HG03139 (cell line): ENCODE results near the gene COL12A1.

Experiments used
- ATAC-seq: cut with Tn5 transposase; IDR thresholded peaks from one replicate; pipeline ENCODE4 v1.9.1; 2021; ENCODE audit not compliant: unreplicated experiment

The COL12A1 gene

GRCh38 chr6:75103431-75103830, 102.4 kb downstream of the COL12A1 start:
- ATAC-seq = no peak

GRCh38 chr6:75102301-75102700, 103.6 kb downstream of the COL12A1 start:
- no peak for ATAC-seq

GRCh38 chr6:75101896-75102295, 104.0 kb downstream of the COL12A1 start:
- no peak for ATAC-seq

GRCh38 chr6:75098709-75099108, 107.1 kb downstream of the COL12A1 start:
- no peak for ATAC-seq

GRCh38 chr6:75096966-75097365, 108.9 kb downstream of the COL12A1 start:
- no peak for ATAC-seq

GRCh38 chr6:75094614-75095200, 111.1 kb downstream of the COL12A1 start:
- ATAC-seq = no peak

- no peak for ATAC-seq
Observed at GRCh38 chr6:75091467-75092190, 114.2 kb downstream of the COL12A1 start.

GRCh38 chr6:75090576-75090975, 115.3 kb downstream of the COL12A1 start:
- ATAC-seq = no peak

GRCh38 chr6:75089921-75090320, 115.9 kb downstream of the COL12A1 start:
- no peak for ATAC-seq

- no peak for ATAC-seq
Observed at GRCh38 chr6:75089151-75089897, 116.5 kb downstream of the COL12A1 start.

- no peak for ATAC-seq
Observed at GRCh38 chr6:75085931-75086635, 119.8 kb downstream of the COL12A1 start.

GRCh38 chr6:75084872-75085381, 120.9 kb downstream of the COL12A1 start:
- ATAC-seq = no peak

GRCh38 chr6:75084018-75084417, 121.8 kb downstream of the COL12A1 start:
- ATAC-seq = no peak

GRCh38 chr6:75081921-75082320, 123.9 kb downstream of the COL12A1 start:
- ATAC-seq = no peak

- ATAC-seq = no peak
Observed at GRCh38 chr6:75081047-75081446, 124.8 kb downstream of the COL12A1 start.

- ATAC-seq = no peak
Observed at GRCh38 chr6:75079589-75079988, 126.3 kb downstream of the COL12A1 start.

GRCh38 chr6:75077701-75078100, 128.2 kb downstream of the COL12A1 start:
- ATAC-seq = no peak

- ATAC-seq = no peak
Observed at GRCh38 chr6:75076009-75076408, 129.8 kb downstream of the COL12A1 start.

GRCh38 chr6:75070244-75070643, 135.6 kb downstream of the COL12A1 start:
- no peak for ATAC-seq

GRCh38 chr6:75065523-75065922, 140.3 kb downstream of the COL12A1 start:
- ATAC-seq = no peak

- no peak for ATAC-seq
Observed at GRCh38 chr6:75052491-75052890, 153.4 kb downstream of the COL12A1 start.
